Stimulated activated CD4-positive, alpha-beta T cell treated with anti-CD3 and anti-CD28 coated beads, Interleukin-15, amount 100 ng/mL, for 1 hour (primary cell): ENCODE measurements around the gene SOX30.

Experiments used
- DNase-seq, 2 donors: peaks; one replicate each; pipeline ENCODE4 v3.0.0-alpha.2; 2020; ENCODE audit warnings: low read depth in 1 of 2, low spot score in 1 of 2

Gene SOX30

DNA sequence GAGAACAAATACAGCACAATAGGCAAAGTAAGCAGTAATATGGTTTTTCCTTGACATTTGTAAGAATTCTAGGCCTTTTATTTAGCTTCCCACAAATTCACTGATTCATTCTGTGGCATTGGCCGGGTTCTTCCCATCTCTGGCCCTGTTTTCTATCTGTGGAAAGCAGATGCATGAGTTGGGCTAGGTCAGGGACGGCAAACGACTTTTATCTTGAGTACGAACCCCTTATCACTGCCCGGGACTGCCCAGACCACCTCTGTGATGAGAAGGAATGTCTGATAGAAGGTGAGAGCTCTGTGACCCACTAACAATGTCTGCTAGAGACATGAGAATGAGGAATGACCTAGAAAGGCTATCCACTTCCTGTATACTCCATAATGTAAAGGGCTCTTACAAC, 41.2 kb downstream of the SOX30 start:
- DNase-seq, result no peak

DNA sequence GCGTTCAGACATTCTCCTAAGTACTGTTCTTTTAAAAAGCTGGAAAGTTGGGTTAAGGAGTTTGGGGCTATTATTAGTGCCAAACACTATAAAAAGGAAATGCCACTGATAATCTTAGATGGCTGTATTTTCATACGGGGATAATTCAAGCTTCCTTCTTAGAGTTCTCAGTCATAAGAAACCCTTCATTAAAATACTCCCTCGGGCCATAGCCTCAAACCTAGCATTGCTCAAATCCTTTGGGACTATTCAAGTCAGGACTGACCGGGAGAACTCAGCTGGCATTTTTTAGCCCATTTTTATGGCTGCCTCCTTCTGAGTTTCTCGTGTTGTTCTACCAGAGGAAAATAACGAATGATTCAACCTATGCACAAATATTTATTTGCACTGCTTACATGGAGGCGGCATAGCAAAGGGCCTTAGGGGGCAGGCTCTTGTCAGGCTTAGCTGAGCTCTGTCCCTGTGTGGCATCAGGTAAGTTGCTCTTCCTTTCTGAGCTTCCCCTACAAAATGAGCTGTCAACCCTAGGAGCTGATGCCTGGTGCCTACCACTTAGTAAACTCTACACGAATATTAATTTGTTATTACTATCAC, 43.2 kb downstream of the SOX30 start:
- no peak for DNase-seq

- DNase-seq, result peak; percentile 26 to 41
Observed at GRCh38 chr5:157607371-157608161, 44.7 kb downstream of the SOX30 start.

- DNase-seq, result no peak
Observed at GRCh38 chr5:157606046-157606445, 46.2 kb downstream of the SOX30 start.

DNA sequence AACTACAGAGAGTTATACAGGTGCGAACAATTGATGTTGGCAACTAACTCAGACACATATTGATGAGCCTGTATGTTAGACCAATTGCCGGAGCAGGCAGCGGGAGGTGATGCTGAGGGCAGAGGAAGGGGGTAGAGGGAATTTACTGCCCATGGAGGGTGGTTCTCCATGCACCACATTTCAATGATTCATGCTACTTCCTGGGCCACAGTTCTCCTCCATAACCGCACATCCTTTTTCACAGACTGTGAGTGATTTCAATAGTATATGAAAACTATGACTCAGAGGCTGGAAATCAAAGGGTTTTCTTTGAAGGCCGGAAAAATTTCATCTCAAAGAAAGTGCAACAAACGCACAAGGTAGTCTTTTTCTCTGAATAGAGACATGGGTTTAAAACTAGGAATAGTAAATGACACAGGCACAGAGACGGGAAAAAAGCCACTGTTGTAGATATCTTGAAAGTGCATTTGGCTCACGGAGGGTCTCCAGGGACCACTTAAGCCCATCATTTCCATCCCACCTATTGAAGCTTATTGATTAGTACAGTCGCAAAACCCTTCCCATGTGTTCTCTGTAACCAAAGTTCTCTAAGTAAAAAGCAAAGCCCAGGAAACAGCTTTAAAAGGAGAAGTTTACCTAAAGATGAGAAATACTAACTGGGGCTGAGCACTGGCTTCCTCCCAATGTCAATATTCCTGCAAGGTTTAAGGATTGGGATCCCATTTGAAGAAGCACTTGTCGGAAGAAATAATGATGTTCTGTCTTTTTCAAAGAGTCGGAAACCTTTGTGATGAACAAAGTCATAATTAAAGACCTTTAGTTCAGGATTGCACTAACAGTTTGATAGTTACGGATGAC, 48.7 kb downstream of the SOX30 start:
- DNase-seq, result peak; percentile 25 to 51

- peak in 1 of 2 donors; percentile 19 for DNase-seq
Observed at GRCh38 chr5:157602505-157602904, 49.7 kb downstream of the SOX30 start.

GRCh38 chr5:157600252-157600651, 52.0 kb downstream of the SOX30 start:
- DNase-seq, result no peak

DNA sequence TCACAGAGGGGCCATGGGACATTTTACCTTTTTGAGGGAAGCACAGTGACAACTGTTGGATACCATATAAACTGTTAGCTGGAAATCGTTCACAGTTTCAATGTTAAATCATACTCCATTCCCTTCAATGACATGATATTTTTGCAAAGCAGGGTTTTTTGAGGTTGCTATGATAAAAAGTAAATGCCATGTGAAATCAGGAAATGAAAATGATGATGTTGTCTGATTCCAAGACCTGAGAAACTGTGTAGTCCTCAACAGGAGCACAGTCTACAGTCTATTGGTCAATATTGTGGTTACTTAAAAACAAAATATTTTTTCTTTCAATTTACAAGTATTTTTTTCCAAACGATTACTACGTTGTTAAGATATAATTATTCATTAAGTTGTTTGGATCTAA, 52.7 kb downstream of the SOX30 start:
- no peak for DNase-seq

- no peak for DNase-seq
Observed at GRCh38 chr5:157598350-157598936, 53.8 kb downstream of the SOX30 start.

DNA sequence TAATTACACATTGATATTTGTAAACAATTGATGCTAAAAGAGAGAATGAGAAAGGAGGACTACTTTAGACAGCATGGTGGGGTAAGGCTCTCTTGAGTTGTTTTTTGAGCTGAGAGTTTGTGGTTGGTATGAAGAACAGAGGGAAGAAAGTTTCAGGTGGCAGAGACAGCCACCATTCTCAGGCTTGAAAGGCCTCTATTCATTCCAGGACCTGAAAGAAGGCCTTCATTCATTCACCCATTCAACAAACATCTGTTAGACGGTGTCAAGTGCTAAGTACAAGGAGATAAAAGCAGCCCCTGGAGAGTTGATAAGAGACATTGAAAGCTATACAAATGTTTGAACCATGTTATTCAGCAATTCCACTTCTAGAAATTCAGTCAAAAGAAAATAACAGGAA, 55.0 kb downstream of the SOX30 start:
- no peak for DNase-seq

DNA sequence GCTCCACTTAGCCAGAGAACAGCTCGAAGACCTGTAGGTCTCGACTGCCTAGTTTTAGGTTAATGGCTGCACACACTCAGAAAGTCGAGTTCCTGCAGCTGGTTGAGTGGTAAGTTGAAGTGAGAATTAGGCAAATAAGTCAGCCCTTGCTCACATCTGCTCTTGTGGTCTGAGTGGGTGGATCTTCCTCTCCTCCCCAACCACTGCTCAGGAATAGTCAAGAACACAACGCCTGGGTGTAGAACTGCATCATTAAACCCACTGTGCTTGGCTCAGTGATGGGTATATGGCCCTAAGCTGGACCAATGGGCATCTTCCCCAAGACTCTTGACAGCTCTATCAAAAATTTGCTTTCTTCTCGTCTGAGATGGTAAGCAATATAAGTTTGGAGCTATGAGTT, 55.8 kb downstream of the SOX30 start:
- no peak for DNase-seq

DNA sequence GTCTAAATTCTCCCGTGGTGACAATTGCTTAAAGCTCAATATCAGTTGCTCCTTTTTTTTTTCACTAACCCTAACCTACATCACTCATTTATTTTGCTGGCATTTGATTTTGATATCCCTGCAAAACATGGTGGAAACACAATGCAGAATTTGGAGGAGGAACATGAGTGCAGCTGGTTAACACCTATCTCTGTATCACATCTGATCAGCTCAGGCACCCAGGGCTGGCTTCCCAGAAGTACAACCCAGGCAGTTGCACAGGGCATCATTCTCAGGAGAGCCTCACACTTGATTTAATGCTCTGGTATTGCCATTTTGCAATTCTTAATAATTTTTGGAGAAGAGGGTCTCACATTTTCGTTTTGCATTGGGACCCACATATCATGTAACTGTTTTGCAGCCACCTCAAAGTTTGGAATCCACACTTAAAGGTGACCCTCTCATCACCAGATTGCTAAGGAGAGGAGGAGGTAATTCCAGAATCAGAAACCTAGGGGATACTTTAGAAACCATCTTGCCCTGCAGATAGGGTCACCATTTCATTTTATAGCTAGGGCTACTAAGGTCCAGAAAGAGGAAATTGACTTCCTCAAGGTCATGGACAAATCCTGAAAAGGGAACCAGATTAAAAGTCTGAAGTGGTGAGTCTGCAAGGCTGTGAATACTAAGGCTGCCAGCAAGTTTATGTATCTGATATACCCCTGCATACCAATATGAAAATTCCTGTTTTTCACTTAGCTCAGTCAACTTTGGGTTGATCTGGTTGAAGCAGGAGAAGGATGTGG, 57.4 kb downstream of the SOX30 start:
- no peak for DNase-seq

GRCh38 chr5:157594257-157594656, 58.0 kb downstream of the SOX30 start:
- DNase-seq, result no peak

DNA sequence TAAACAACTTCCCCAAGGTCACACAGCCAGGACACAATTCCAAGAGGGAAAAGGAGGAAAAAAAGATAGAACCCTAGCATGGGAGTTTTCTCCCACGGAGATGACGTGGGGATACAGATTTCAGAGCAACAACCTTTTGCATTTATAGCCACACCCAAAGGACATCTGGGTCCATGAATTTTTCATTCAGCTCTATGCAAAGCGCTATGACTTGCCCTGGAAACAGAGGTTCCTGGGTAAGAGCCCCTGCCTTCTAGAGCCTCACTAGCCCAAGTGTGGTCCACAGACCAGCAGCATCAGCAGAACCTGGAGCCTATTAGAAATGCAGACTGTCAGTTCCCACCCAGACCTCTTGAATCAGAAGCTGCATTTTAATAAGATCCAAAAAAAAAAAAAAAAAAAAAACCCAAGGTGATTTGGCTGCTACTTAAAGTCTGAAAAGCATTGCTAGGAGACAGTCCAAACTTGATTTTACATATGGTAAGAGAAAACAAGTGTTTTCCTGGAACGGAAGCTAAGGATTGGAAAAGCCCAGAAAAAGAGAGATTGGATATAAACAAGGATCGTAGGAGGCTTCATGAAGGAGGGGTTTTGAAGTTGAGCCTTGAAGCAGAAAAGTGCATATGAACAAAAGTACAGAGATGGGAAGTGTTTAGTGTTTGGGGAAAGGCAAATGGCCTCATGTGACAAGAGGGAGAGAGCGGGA, 59.0 kb downstream of the SOX30 start:
- DNase-seq, result no peak

DNA sequence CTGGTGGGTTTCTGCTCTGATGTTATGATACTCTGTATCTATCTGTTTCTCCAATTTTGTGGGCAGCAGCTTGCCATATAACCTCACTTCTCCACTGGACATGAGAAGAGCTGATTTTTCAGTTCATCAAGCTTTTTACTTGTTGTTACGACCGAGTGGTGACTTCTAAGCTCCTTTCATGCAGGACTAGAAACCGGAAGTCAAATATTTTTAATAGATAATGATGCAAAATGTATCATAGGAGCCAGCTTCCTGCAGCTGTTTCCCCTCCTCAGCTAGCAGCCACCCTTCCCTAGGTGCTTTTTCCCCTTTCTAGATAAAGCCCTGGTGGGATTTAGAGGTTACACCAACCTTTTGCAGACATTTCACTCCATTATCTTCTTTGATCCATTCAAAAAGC, 59.6 kb downstream of the SOX30 start:
- no peak for DNase-seq

DNA sequence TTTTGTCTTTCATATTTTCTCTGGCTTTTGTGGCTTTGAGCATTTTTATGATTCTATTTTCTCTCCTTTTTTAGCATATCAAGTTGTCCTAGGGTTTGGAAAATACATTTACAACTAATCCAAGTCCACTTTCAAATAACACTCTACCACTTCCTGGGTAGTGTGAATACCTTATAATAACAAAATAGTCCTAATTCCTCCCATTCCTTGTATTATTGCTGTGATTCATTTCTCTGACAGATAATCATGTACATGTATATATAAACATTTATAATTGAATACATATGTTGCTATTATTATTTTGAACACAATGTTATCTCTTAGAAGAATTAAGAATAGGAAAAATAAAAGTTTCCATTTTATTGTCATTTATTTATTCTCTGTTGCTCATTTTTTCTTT, 61.8 kb downstream of the SOX30 start:
- no peak for DNase-seq

GRCh38 chr5:157584628-157585027, 67.6 kb downstream of the SOX30 start:
- DNase-seq, result no peak

DNA sequence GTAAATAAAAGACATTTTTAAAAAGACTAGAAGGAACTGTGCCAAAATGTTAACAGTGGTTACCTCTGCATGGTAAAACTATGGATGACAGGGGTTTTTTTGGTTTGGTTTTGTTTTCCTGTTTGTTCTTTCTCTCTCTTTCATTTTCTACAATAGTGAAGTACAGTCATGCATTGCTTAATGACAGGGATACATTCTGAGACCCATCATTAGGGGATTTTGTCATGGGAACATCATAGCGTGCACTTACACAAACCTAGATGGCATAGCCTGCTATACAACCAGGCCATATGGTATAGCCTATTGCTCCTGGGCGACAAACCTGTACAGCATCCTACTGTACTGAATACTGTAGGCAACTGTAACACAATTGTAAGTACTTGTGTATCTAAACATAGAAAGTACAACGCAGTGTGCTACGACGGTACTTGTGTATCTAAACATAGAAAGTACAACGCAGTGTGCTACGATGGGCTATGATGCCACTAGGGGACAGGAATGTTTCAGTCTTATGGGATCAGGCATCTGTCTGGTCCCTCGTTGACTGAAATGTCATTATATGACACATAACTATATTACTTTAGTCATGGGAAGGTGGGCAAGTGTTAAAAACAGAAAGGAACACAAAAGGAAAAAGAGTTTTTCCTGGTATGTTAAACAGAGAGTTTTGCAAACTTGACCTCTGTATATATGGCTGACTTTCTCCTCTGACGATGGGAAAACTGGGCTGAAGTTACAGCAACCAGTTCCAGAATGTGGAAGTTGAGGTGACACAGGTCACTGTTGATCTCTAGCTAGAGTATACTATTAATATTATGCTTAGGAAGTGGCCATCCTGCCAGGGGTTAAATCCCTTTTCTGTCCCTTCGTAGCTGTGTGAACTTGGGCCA, 69.3 kb downstream of the SOX30 start:
- DNase-seq, result no peak

DNA sequence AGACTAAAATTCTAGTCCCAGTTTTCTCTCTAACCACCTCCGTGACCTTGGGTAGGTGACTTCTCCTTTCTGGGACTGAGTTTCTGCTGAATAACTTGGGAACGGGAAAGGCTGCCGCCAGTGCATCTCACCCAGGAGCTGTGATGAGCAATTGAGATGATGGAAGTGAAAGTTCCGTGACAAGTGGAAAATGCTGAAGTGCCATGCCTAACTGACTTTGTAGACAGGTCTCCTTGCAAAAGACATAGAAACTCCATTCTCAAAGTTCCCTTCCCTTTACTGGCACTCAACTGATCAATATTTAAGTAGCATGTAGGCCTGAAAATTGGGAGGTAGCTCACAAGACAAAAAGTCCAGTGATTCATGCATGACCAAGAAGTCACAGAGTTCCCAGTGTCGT, 70.3 kb downstream of the SOX30 start:
- DNase-seq, result no peak
